GM23248 (cell line): ENCODE results near the gene KRTAP5-9. TPM values are rescaled to one million over a fixed set of nuclear protein-coding genes. Genes with fewer than 3 reads are reported as not detected.

Source experiments
- DNase-seq: peaks from one replicate; pipeline ENCODE4 v3.0.0-alpha.2; 2015
- H2AFZ ChIP-seq: fragments of 200-600 bp; sonication (generic); 2 replicates; pipeline ENCODE4 v1.6.1; 2016; ENCODE audit warnings: antibody characterized with exemption
- H3F3A ChIP-seq: fragments of 200-600 bp; sonication (generic); 2 replicates; pipeline ENCODE4 v1.6.1; 2016; ENCODE audit warnings: mild to moderate bottlenecking, antibody characterized with exemption, mixed run types; ENCODE audit not compliant: insufficient read depth
- H3K27ac ChIP-seq: fragments of 200-600 bp; sonication (generic); 2 replicates; pipeline ENCODE4 v1.5.1; 2016; ENCODE audit warnings: mild to moderate bottlenecking
- H3K27me3 ChIP-seq: fragments of 200-600 bp; sonication (generic); replicated peaks from 2 replicates; pipeline ENCODE4 v1.6.1; 2016; ENCODE audit warnings: mild to moderate bottlenecking; ENCODE audit not compliant: insufficient read depth
- H3K36me3 ChIP-seq: fragments of 200-600 bp; sonication (generic); 2 replicates; pipeline ENCODE4 v1.6.1; 2016; ENCODE audit warnings: low read depth, mild to moderate bottlenecking
- H3K4me1 ChIP-seq: fragments of 200-600 bp; sonication (generic); 2 replicates; pipeline ENCODE4 v1.6.1; 2016; ENCODE audit warnings: mild to moderate bottlenecking; ENCODE audit not compliant: insufficient read depth
- H3K4me2 ChIP-seq: fragments of 200-600 bp; sonication (generic); one replicate; pipeline ENCODE4 v1.6.1; 2016; ENCODE audit warnings: mild to moderate bottlenecking; ENCODE audit not compliant: unreplicated experiment
- H3K4me3 ChIP-seq: fragments of 200-600 bp; sonication (generic); 2 replicates; pipeline ENCODE4 v1.5.1; 2016; ENCODE audit warnings: mild to moderate bottlenecking
- H3K79me2 ChIP-seq: fragments of 200-600 bp; sonication (generic); 2 replicates; pipeline ENCODE4 v1.6.1; 2016; ENCODE audit warnings: mild to moderate bottlenecking; ENCODE audit not compliant: insufficient read depth
- H3K9ac ChIP-seq: fragments of 200-600 bp; sonication (generic); 2 replicates; pipeline ENCODE4 v1.6.1; 2016; ENCODE audit warnings: mild to moderate bottlenecking
- H3K9me2 ChIP-seq: fragments of 200-600 bp; sonication (generic); 2 replicates; pipeline ENCODE4 v1.6.1; 2016; ENCODE audit warnings: mixed run types, mild to moderate bottlenecking, moderate library complexity; ENCODE audit not compliant: insufficient read depth
- H3K9me3 ChIP-seq: fragments of 200-600 bp; sonication (generic); one replicate; pipeline ENCODE4 v1.6.1; 2017; ENCODE audit warnings: low read depth
- H4K20me1 ChIP-seq: fragments of 200-600 bp; sonication (generic); 2 replicates; pipeline ENCODE4 v1.6.0; 2016; ENCODE audit not compliant: insufficient read depth
- EZH2 ChIP-seq: fragments of 200-600 bp; sonication (generic); IDR thresholded peaks from 2 replicates; pipeline ENCODE4 v1.6.1; 2018; ENCODE audit warnings: antibody characterized with exemption, mild to moderate bottlenecking; ENCODE audit not compliant: insufficient read depth, poor library complexity, severe bottlenecking
- EZH2phosphoT487 ChIP-seq: fragments of 200-600 bp; sonication (generic); IDR thresholded peaks from 2 replicates; pipeline ENCODE4 v1.6.1; 2018; ENCODE audit warnings: antibody characterized with exemption, moderate library complexity, mild to moderate bottlenecking, low read depth; ENCODE audit not compliant: insufficient read depth
- WGBS, 2 experiments: methylation state at CpG; one replicate each; pipeline ENCODE4 v1.1.6; 2015 to 2017; ENCODE audit warnings: low lambda C conversion rate in 2 of 2, low coverage in 1 of 2; ENCODE audit errors: missing lambda C conversion rate in 2 of 2; 5-methylcytosine and 5-hydroxymethylcytosine counted together
- in situ Hi-C: fragments of 300-500 bp; cut with MboI; formaldehyde crosslinking; loops from 2 replicates; pipeline ENCODE4 v1.15.0; 2020
- polyA plus RNA-seq: library from polyadenylated mRNA; unstranded; fragments of >200 nt; fragmentation: Nextera tagmentation; extraction: Ambion mirVana; gene quantifications from 2 replicates; pipeline ENCODE4 v1.2.1, GENCODE V29; 2016
- total RNA-seq: library from RNA; depleted of rRNA; stranded (reverse); fragments of >200 nt; shearing (Covaris generic); gene quantifications from 2 replicates; pipeline ENCODE4 v1.2.3, GENCODE V29; 2014

The KRTAP5-9 gene
- total and polyA plus RNA-seq, 2 experiments from 2014 or later: not detected

- H3K9ac ChIP-seq: no peak overlapping the region
Observed at GRCh38 chr11:71554996-71555395, 6.8 kb downstream of the KRTAP5-9 start.

GRCh38 chr11:71555508-71555907 is 7.3 kb downstream of the KRTAP5-9 start:
- Histone ChIP-seq H3K79me2 (no peaks in the 10 kb centered on the region), H3K36me3 (no peaks in the 10 kb centered on the region), H3K4me2 (no peak overlapping the region), H3K9me2 (no peaks in the 10 kb centered on the region), H3K27ac (no peak overlapping the region), H2AFZ (no peak overlapping the region), H3K27me3 (no peaks in the 10 kb centered on the region), H4K20me1 (no peaks in the 10 kb centered on the region), H3K9ac (no peak overlapping the region), H3K4me1 (no peaks in the 10 kb centered on the region), H3K4me3 (no peak overlapping the region), H3K9me3 (no peaks in the 10 kb centered on the region), H3F3A (no peaks in the 10 kb centered on the region)
- in situ Hi-C loops: no loop called here
- no peak for TF ChIP-seq EZH2phosphoT487
- no peak for TF ChIP-seq EZH2
- DNase-seq: no peak
- 52 to 65% methylated on average over 6 to 11 of the region's 11 CpGs for WGBS, 2 experiments

More at GRCh38 chr11:71554996-71555395, 6.8 kb downstream of the KRTAP5-9 start:
- Histone ChIP-seq H3K9me3 (no peaks in the 10 kb centered on the region), H3K36me3 (no peaks in the 10 kb centered on the region), H3K4me3 (no peak overlapping the region), H3K27ac (no peak overlapping the region), H3K9me2 (no peaks in the 10 kb centered on the region), H3F3A (no peaks in the 10 kb centered on the region), H3K27me3 (no peaks in the 10 kb centered on the region), H3K4me2 (no peak overlapping the region), H2AFZ (no peak overlapping the region), H4K20me1 (no peaks in the 10 kb centered on the region), H3K79me2 (no peaks in the 10 kb centered on the region), H3K4me1 (no peaks in the 10 kb centered on the region)
- no peak for DNase-seq
- WGBS, 2 experiments: 39 to 49% methylated on average over 6 of the region's 6 CpGs
- in situ Hi-C loops: no loop called here
- no peak for TF ChIP-seq EZH2phosphoT487
- no peak for TF ChIP-seq EZH2

- Histone ChIP-seq H3K9ac (no peak overlapping the region), H3K4me2 (no peak overlapping the region), H2AFZ (no peak overlapping the region), H4K20me1 (no peaks in the 10 kb centered on the region), H3K9me2 (no peaks in the 10 kb centered on the region), H3K36me3 (no peaks in the 10 kb centered on the region), H3K27me3 (no peaks in the 10 kb centered on the region), H3K27ac (no peak overlapping the region), H3F3A (no peaks in the 10 kb centered on the region), H3K9me3 (no peaks in the 10 kb centered on the region), H3K4me3 (no peak overlapping the region), H3K79me2 (no peaks in the 10 kb centered on the region), H3K4me1 (no peaks in the 10 kb centered on the region)
- 47 to 50% methylated on average over 4 of the region's 4 CpGs for WGBS, 2 experiments
- in situ Hi-C loops: no loop called here
- DNase-seq: no peak
- no peak for TF ChIP-seq EZH2phosphoT487
- TF ChIP-seq EZH2: no peak
Observed at GRCh38 chr11:71556018-71556417, 7.8 kb downstream of the KRTAP5-9 start.

GRCh38 chr11:71557257-71557656 is 9.0 kb downstream of the KRTAP5-9 start:
- in situ Hi-C loops: no loop called here
- no peaks in the 10 kb centered on the region for H3F3A ChIP-seq

GRCh38 chr11:71558996-71559395 is 10.8 kb downstream of the KRTAP5-9 start:
- Histone ChIP-seq H3K9me2 (no peaks in the 10 kb centered on the region), H3K4me2 (no peak overlapping the region), H3K9ac (no peak overlapping the region), H3K79me2 (no peaks in the 10 kb centered on the region), H3K27ac (no peak overlapping the region), H3K36me3 (no peaks in the 10 kb centered on the region), H3K4me3 (no peak overlapping the region), H3K9me3 (no peaks in the 10 kb centered on the region), H4K20me1 (no peaks in the 10 kb centered on the region), H2AFZ (no peak overlapping the region), H3K27me3 (no peaks in the 10 kb centered on the region), H3K4me1 (no peaks in the 10 kb centered on the region), H3F3A (no peaks in the 10 kb centered on the region)
- in situ Hi-C loops: no loop called here
- TF ChIP-seq EZH2phosphoT487 (no peak), EZH2 (no peak)
- 50 to 65% methylated on average over 1 of the region's 1 CpG for WGBS, 2 experiments
- DNase-seq: no peak

More at GRCh38 chr11:71557257-71557656, 9.0 kb downstream of the KRTAP5-9 start:
- Histone ChIP-seq H3K4me2 (no peak overlapping the region), H3K27ac (no peak overlapping the region), H3K9ac (no peak overlapping the region), H3K79me2 (no peaks in the 10 kb centered on the region), H3K27me3 (no peaks in the 10 kb centered on the region), H3K36me3 (no peaks in the 10 kb centered on the region), H2AFZ (no peak overlapping the region), H4K20me1 (no peaks in the 10 kb centered on the region), H3K9me2 (no peaks in the 10 kb centered on the region), H3K4me3 (no peak overlapping the region), H3K9me3 (no peaks in the 10 kb centered on the region), H3K4me1 (no peaks in the 10 kb centered on the region)
- no peak for DNase-seq
- TF ChIP-seq EZH2 (no peak), EZH2phosphoT487 (no peak)
